Neural progenitor cell (in vitro differentiated cells): Measurements from ENCODE around the gene TLN1. TPM values are rescaled to one million over a fixed set of nuclear protein-coding genes. Genes with fewer than 3 reads are reported as not detected.

ENCODE experiments used
- DNase-seq: peaks from one replicate; pipeline ENCODE4 v3.0.0-alpha.2; 2016; ENCODE audit warnings: low spot score
- H2AFZ ChIP-seq: fragments of 200-600 bp; sonication (generic); replicated peaks from 2 replicates; pipeline ENCODE4 v1.6.1; 2016; ENCODE audit warnings: antibody characterized with exemption
- H3F3A ChIP-seq: fragments of 200-600 bp; sonication (generic); 2 replicates; pipeline ENCODE4 v1.6.1; 2016; ENCODE audit warnings: antibody characterized with exemption, low read depth
- H3K27ac ChIP-seq: fragments of 200-600 bp; sonication (generic); 2 replicates; pipeline ENCODE4 v1.5.1; 2016; ENCODE audit warnings: mild to moderate bottlenecking
- H3K27me3 ChIP-seq: fragments of 200-600 bp; sonication (generic); 2 replicates; pipeline ENCODE4 v1.6.1; 2016; ENCODE audit warnings: mild to moderate bottlenecking, moderate library complexity
- H3K36me3 ChIP-seq: fragments of 200-600 bp; sonication (generic); 2 replicates; pipeline ENCODE4 v1.5.1; 2016
- H3K4me1 ChIP-seq: fragments of 200-600 bp; sonication (generic); 2 replicates; pipeline ENCODE4 v1.6.1; 2016; ENCODE audit warnings: mixed run types
- H3K4me2 ChIP-seq: fragments of 200-600 bp; sonication (generic); 2 replicates; pipeline ENCODE4 v1.6.1; 2016
- H3K4me3 ChIP-seq: fragments of 200-600 bp; sonication (generic); 2 replicates; pipeline ENCODE4 v1.5.1; 2016
- H3K79me2 ChIP-seq: fragments of 200-600 bp; sonication (generic); 2 replicates; pipeline ENCODE4 v1.6.1; 2016; ENCODE audit warnings: low read depth
- H3K9ac ChIP-seq: fragments of 200-600 bp; sonication (generic); 2 replicates; pipeline ENCODE4 v1.6.1; 2016
- H3K9me3 ChIP-seq: fragments of 200-600 bp; sonication (generic); 2 replicates; pipeline ENCODE4 v1.5.1; 2016; ENCODE audit warnings: low read depth
- H4K20me1 ChIP-seq: fragments of 200-600 bp; sonication (generic); 2 replicates; pipeline ENCODE4 v1.6.1; 2016; ENCODE audit warnings: low read depth
- H3K27ac Mint-ChIP-seq: 3 replicates; pipeline ENCODE4 v1.8.0; 2021; ENCODE audit warnings: mixed read lengths
- H3K27me3 Mint-ChIP-seq: 2 replicates; pipeline ENCODE4 v1.8.0; 2022; ENCODE audit warnings: low read depth, mild to moderate bottlenecking, inconsistent platforms, moderate library complexity, mixed read lengths; ENCODE audit not compliant: insufficient read depth
- H3K36me3 Mint-ChIP-seq: 3 replicates; pipeline ENCODE4 v1.8.0; 2021; ENCODE audit warnings: mixed read lengths
- H3K4me1 Mint-ChIP-seq: 3 replicates; pipeline ENCODE4 v1.8.0; 2021; ENCODE audit warnings: mixed read lengths
- H3K4me3 Mint-ChIP-seq: 3 replicates; pipeline ENCODE4 v1.8.0; 2021; ENCODE audit warnings: mild to moderate bottlenecking, moderate library complexity, mixed read lengths
- H3K9me3 Mint-ChIP-seq: 3 replicates; pipeline ENCODE4 v1.8.0; 2020; ENCODE audit warnings: mixed read lengths
- CTCF ChIP-seq: fragments of 200-600 bp; sonication (generic); IDR thresholded peaks from 2 replicates; pipeline ENCODE4 v1.5.1; 2017; ENCODE audit warnings: antibody characterized with exemption, mild to moderate bottlenecking
- EZH2 ChIP-seq: fragments of 200-600 bp; sonication (generic); IDR thresholded peaks from 2 replicates; pipeline ENCODE4 v1.6.1; 2017; ENCODE audit warnings: antibody characterized with exemption, mild to moderate bottlenecking, moderate library complexity
- EZH2phosphoT487 ChIP-seq: fragments of 200-600 bp; sonication (generic); IDR thresholded peaks from 2 replicates; pipeline ENCODE4 v1.6.1; 2017; ENCODE audit warnings: antibody characterized with exemption
- total RNA-seq: library from RNA; depleted of rRNA; stranded (reverse); fragments of >200 nt; gene quantifications from 2 replicates; pipeline ENCODE4 v1.2.3, GENCODE V29; 2015; ENCODE audit warnings: low replicate concordance

TLN1 gene
- total RNA-seq, 1 donor from 2014 or later, result 36.7 TPM

- peaks cover 15% of the 10 kb centered on the region for H3K36me3 Mint-ChIP-seq
- H3K4me1 ChIP-seq, result peaks cover 10% of the 10 kb centered on the region
- peak overlapping the region; percentile 89 for H3K4me2 ChIP-seq
- no peak overlapping the region for H2AFZ ChIP-seq
- peaks cover 2% of the 10 kb centered on the region for H3K9me3 Mint-ChIP-seq
- no peaks in the 10 kb centered on the region for H3K36me3 ChIP-seq
- H3K9ac ChIP-seq, result no peak overlapping the region
- DNase-seq, result no peak
- no peak overlapping the region for H3K4me3 ChIP-seq
- H3F3A ChIP-seq, result peaks cover 16% of the 10 kb centered on the region
- TF ChIP-seq CTCF (no peak), EZH2 (no peak), EZH2phosphoT487 (no peak)
- peaks cover 9% of the 10 kb centered on the region for H3K27me3 Mint-ChIP-seq
- H3K27ac Mint-ChIP-seq, result no peak overlapping the region
- peak overlapping the region; percentile 82 for H3K4me3 Mint-ChIP-seq
- H4K20me1 ChIP-seq, result no peaks in the 10 kb centered on the region
- no peaks in the 10 kb centered on the region for H3K27me3 ChIP-seq
- H3K9me3 ChIP-seq, result no peaks in the 10 kb centered on the region
- peaks cover 19% of the 10 kb centered on the region for H3K79me2 ChIP-seq
- no peak overlapping the region for H3K27ac ChIP-seq
- H3K4me1 Mint-ChIP-seq, result peaks cover 36% of the 10 kb centered on the region
Measured at GRCh38 chr9:35687972-35688557, 43.9 kb downstream of the TLN1 start.

GRCh38 chr9:35687306-35687705 lies 44.7 kb downstream of the TLN1 start:
- Mint-ChIP-seq H3K9me3 (peaks cover 2% of the 10 kb centered on the region), H3K27ac (no peak overlapping the region), H3K4me1 (peaks cover 36% of the 10 kb centered on the region), H3K4me3 (peak overlapping the region; percentile 12), H3K36me3 (peaks cover 19% of the 10 kb centered on the region), H3K27me3 (peaks cover 9% of the 10 kb centered on the region)
- Histone ChIP-seq H3K4me2 (no peak overlapping the region), H3F3A (peaks cover 12% of the 10 kb centered on the region), H3K79me2 (peaks cover 19% of the 10 kb centered on the region), H3K9me3 (no peaks in the 10 kb centered on the region), H2AFZ (no peak overlapping the region), H3K9ac (no peak overlapping the region), H3K4me3 (no peak overlapping the region), H3K27ac (no peak overlapping the region), H3K4me1 (peaks cover 10% of the 10 kb centered on the region), H3K27me3 (no peaks in the 10 kb centered on the region), H4K20me1 (no peaks in the 10 kb centered on the region), H3K36me3 (no peaks in the 10 kb centered on the region)
- DNase-seq, result no peak
- no peak for TF ChIP-seq EZH2
- no peak for TF ChIP-seq CTCF
- no peak for TF ChIP-seq EZH2phosphoT487

- Histone ChIP-seq H3K79me2 (peaks cover 19% of the 10 kb centered on the region), H3K4me2 (no peak overlapping the region), H3K9me3 (no peaks in the 10 kb centered on the region), H2AFZ (no peak overlapping the region), H3K9ac (no peak overlapping the region), H3K4me3 (no peak overlapping the region), H3K4me1 (peaks cover 10% of the 10 kb centered on the region), H3K36me3 (no peaks in the 10 kb centered on the region), H3K27ac (no peak overlapping the region), H4K20me1 (no peaks in the 10 kb centered on the region), H3F3A (peaks cover 4% of the 10 kb centered on the region), H3K27me3 (no peaks in the 10 kb centered on the region)
- Mint-ChIP-seq H3K36me3 (peaks cover 24% of the 10 kb centered on the region), H3K4me3 (no peak overlapping the region), H3K4me1 (peaks cover 34% of the 10 kb centered on the region), H3K27ac (peak overlapping the region; percentile 91), H3K27me3 (peaks cover 8% of the 10 kb centered on the region), H3K9me3 (peaks cover 2% of the 10 kb centered on the region)
- TF ChIP-seq CTCF (no peak), EZH2phosphoT487 (no peak), EZH2 (no peak)
- no peak for DNase-seq
Measured at GRCh38 chr9:35686222-35687203, 45.5 kb downstream of the TLN1 start.
